Measurements from ENCODE around the gene IKBKE.
A peak's percentile ranks its signal among the peaks of the same experiment; 100 is the strongest.

Gene IKBKE

GRCh38 chr1:206500046-206500445 is 29.8 kb downstream of the IKBKE start:
- Histone ChIP-seq H3K4me1 (ENCODE audit: insufficient read depth, poor library complexity, severe bottlenecking) (peaks cover 25% of the 10 kb centered on the region), H3K4me3 (ENCODE audit: severe bottlenecking) (no peak overlapping the region), H3K27ac (ENCODE audit: poor library complexity, severe bottlenecking) (no peak overlapping the region), H3K27me3 (ENCODE audit: insufficient read depth, poor library complexity, severe bottlenecking) (no peaks in the 10 kb centered on the region), H3K9me3 (ENCODE audit: severe bottlenecking) (no peaks in the 10 kb centered on the region), H3K36me3 (ENCODE audit: low read depth) (no peaks in the 10 kb centered on the region)
- no peak for ATAC-seq (ENCODE audit: low read depth)
- DNase-seq (ENCODE audit: low spot score): no peak
- no peak for TF ChIP-seq CTCF (IDR thresholded peaks at IDR 0.05; ENCODE audit: poor library complexity, severe bottlenecking)

- Histone ChIP-seq H3K36me3 (ENCODE audit: low read depth) (no peaks in the 10 kb centered on the region), H3K27ac (ENCODE audit: poor library complexity, severe bottlenecking) (no peak overlapping the region), H3K4me1 (ENCODE audit: insufficient read depth, poor library complexity, severe bottlenecking) (peaks cover 25% of the 10 kb centered on the region), H3K4me3 (ENCODE audit: severe bottlenecking) (no peak overlapping the region), H3K27me3 (ENCODE audit: insufficient read depth, poor library complexity, severe bottlenecking) (no peaks in the 10 kb centered on the region), H3K9me3 (ENCODE audit: severe bottlenecking) (no peaks in the 10 kb centered on the region)
- no peak for DNase-seq (ENCODE audit: low spot score)
- TF ChIP-seq CTCF (IDR thresholded peaks at IDR 0.05; ENCODE audit: poor library complexity, severe bottlenecking): no peak
- no peak for ATAC-seq (ENCODE audit: low read depth)
Measured at GRCh38 chr1:206501881-206502280, 31.6 kb downstream of the IKBKE start.

GRCh38 chr1:206502403-206502802 is 32.1 kb downstream of the IKBKE start:
- TF ChIP-seq CTCF (IDR thresholded peaks at IDR 0.05; ENCODE audit: poor library complexity, severe bottlenecking): no peak
- no peaks in the 10 kb centered on the region for H3K36me3 ChIP-seq (ENCODE audit: low read depth)

GRCh38 chr1:206502812-206503211 is 32.5 kb downstream of the IKBKE start:
- DNase-seq (ENCODE audit: low spot score): no peak
- Histone ChIP-seq H3K9me3 (ENCODE audit: severe bottlenecking) (no peaks in the 10 kb centered on the region), H3K4me3 (ENCODE audit: severe bottlenecking) (no peak overlapping the region), H3K4me1 (ENCODE audit: insufficient read depth, poor library complexity, severe bottlenecking) (peaks cover 25% of the 10 kb centered on the region), H3K27me3 (ENCODE audit: insufficient read depth, poor library complexity, severe bottlenecking) (no peaks in the 10 kb centered on the region), H3K27ac (ENCODE audit: poor library complexity, severe bottlenecking) (no peak overlapping the region), H3K36me3 (ENCODE audit: low read depth) (no peaks in the 10 kb centered on the region)
- TF ChIP-seq CTCF (IDR thresholded peaks at IDR 0.05; ENCODE audit: poor library complexity, severe bottlenecking): no peak
- ATAC-seq (ENCODE audit: low read depth): no peak

More at GRCh38 chr1:206502403-206502802, 32.1 kb downstream of the IKBKE start:
- Histone ChIP-seq H3K4me1 (ENCODE audit: insufficient read depth, poor library complexity, severe bottlenecking) (peaks cover 25% of the 10 kb centered on the region), H3K4me3 (ENCODE audit: severe bottlenecking) (no peak overlapping the region), H3K9me3 (ENCODE audit: severe bottlenecking) (no peaks in the 10 kb centered on the region), H3K27me3 (ENCODE audit: insufficient read depth, poor library complexity, severe bottlenecking) (no peaks in the 10 kb centered on the region), H3K27ac (ENCODE audit: poor library complexity, severe bottlenecking) (no peak overlapping the region)
- ATAC-seq (ENCODE audit: low read depth): no peak
- DNase-seq (ENCODE audit: low spot score): no peak

GRCh38 chr1:206503591-206504362 is 33.5 kb downstream of the IKBKE start:
- DNase-seq (ENCODE audit: low spot score) (no peak), ATAC-seq (ENCODE audit: low read depth) (peak; percentile 65)
- peaks cover 31% of the 10 kb centered on the region for H3K4me1 ChIP-seq (ENCODE audit: insufficient read depth, poor library complexity, severe bottlenecking)
- H3K4me3 ChIP-seq (ENCODE audit: severe bottlenecking): no peak overlapping the region
- H3K36me3 ChIP-seq (ENCODE audit: low read depth): no peaks in the 10 kb centered on the region
- H3K27me3 ChIP-seq (ENCODE audit: insufficient read depth, poor library complexity, severe bottlenecking): no peaks in the 10 kb centered on the region
- peak overlapping the region; percentile 38 for H3K27ac ChIP-seq (ENCODE audit: poor library complexity, severe bottlenecking)
- H3K9me3 ChIP-seq (ENCODE audit: severe bottlenecking): no peaks in the 10 kb centered on the region
- TF ChIP-seq CTCF (IDR thresholded peaks at IDR 0.05; ENCODE audit: poor library complexity, severe bottlenecking): no peak
